ENCODE measurements around the gene SNAPC5.
"Not testable (repeated sequence)": the region's sequence is repeated elsewhere in the genome, so short reads cannot be mapped to it uniquely, and the experiment has no call there.

SNAPC5 gene

GRCh38 chr15:66497502-66498455, at the start of gene SNAPC5:
TSS of gene SNAPC5 (minus strand) at chr15:66497762. CDS start at chr15:66497731, 31 bp downstream.
- DNase-seq (ENCODE audit: low read depth) = peak; percentile 98

GRCh38 chr15:66545255-66545654, 47.7 kb upstream of the SNAPC5 start:
- no peak for DNase-seq (ENCODE audit: low read depth)

GRCh38 chr15:66542896-66543295, 45.3 kb upstream of the SNAPC5 start:
- DNase-seq (ENCODE audit: low read depth) = no peak

- DNase-seq (ENCODE audit: low read depth) = no peak
Measured at GRCh38 chr15:66535056-66535455, 37.5 kb upstream of the SNAPC5 start.

- DNase-seq (ENCODE audit: low read depth) = no peak
Measured at GRCh38 chr15:66524838-66525237, 27.3 kb upstream of the SNAPC5 start.

- DNase-seq (ENCODE audit: low read depth) = no peak
Measured at GRCh38 chr15:66523926-66524325, 26.4 kb upstream of the SNAPC5 start.

- DNase-seq (ENCODE audit: low read depth) = no peak
Measured at GRCh38 chr15:66515901-66516322, 18.4 kb upstream of the SNAPC5 start.

- DNase-seq (ENCODE audit: low read depth) = no peak
Measured at GRCh38 chr15:66514586-66514985, 17.0 kb upstream of the SNAPC5 start.

GRCh38 chr15:66508293-66508883, 10.8 kb upstream of the SNAPC5 start:
- DNase-seq (ENCODE audit: low read depth) = no peak

GRCh38 chr15:66505818-66506217, 8.3 kb upstream of the SNAPC5 start:
- no peak for DNase-seq (ENCODE audit: low read depth)

GRCh38 chr15:66505430-66505811, 7.9 kb upstream of the SNAPC5 start:
- no peak for DNase-seq (ENCODE audit: low read depth)

GRCh38 chr15:66504563-66505429, 7.2 kb upstream of the SNAPC5 start, which contains the start of the genes RPL4 and ZWILCH:
TSS of gene RPL4 (minus strand) at chr15:66504855. CDS start at chr15:66504790, 65 bp downstream.
TSS of gene ZWILCH (plus strand) at chr15:66505326. CDS start at chr15:66505339, 13 bp downstream.
- peak; percentile 74 for DNase-seq (ENCODE audit: low read depth)

- DNase-seq (ENCODE audit: low read depth) = no peak
Measured at GRCh38 chr15:66503780-66504562, 6.4 kb upstream of the SNAPC5 start.

- not testable (repeated sequence) for DNase-seq (ENCODE audit: low read depth)
Measured at GRCh38 chr15:66503041-66503648, 5.6 kb upstream of the SNAPC5 start.

GRCh38 chr15:66502491-66502890, 4.9 kb upstream of the SNAPC5 start:
- DNase-seq (ENCODE audit: low read depth) = no peak

GRCh38 chr15:66500346-66500745, 2.8 kb upstream of the SNAPC5 start:
- DNase-seq (ENCODE audit: low read depth) = not testable (repeated sequence)

- no peak for DNase-seq (ENCODE audit: low read depth)
Measured at GRCh38 chr15:66498501-66499386, 1.2 kb upstream of the SNAPC5 start.

- no peak for DNase-seq (ENCODE audit: low read depth)
Measured at GRCh38 chr15:66496951-66497501, 536 bp downstream of the SNAPC5 start.

GRCh38 chr15:66494262-66494661, 3.3 kb downstream of the SNAPC5 start:
- DNase-seq (ENCODE audit: low read depth) = no peak
